ENCODE data around the gene ZNF576. TPM values are rescaled to one million over a fixed set of nuclear protein-coding genes. Genes with fewer than 3 reads are reported as not detected.
"Not testable (repeated sequence)": the region's sequence is repeated elsewhere in the genome, so short reads cannot be mapped to it uniquely, and the experiment has no call there.

ZNF576 gene
- total RNA-seq, 4 donors from 2014 or later, result 4.8 to 16.8 (median 14.3) TPM

- no peak for DNase-seq (ENCODE audit: low spot score in 2 of 2)
- TF ChIP-seq, protein P1, sequence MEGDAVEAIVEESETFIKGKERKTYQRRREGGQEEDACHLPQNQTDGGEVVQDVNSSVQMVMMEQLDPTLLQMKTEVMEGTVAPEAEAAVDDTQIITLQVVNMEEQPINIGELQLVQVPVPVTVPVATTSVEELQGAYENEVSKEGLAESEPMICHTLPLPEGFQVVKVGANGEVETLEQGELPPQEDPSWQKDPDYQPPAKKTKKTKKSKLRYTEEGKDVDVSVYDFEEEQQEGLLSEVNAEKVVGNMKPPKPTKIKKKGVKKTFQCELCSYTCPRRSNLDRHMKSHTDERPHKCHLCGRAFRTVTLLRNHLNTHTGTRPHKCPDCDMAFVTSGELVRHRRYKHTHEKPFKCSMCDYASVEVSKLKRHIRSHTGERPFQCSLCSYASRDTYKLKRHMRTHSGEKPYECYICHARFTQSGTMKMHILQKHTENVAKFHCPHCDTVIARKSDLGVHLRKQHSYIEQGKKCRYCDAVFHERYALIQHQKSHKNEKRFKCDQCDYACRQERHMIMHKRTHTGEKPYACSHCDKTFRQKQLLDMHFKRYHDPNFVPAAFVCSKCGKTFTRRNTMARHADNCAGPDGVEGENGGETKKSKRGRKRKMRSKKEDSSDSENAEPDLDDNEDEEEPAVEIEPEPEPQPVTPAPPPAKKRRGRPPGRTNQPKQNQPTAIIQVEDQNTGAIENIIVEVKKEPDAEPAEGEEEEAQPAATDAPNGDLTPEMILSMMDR (IDR thresholded peaks at IDR 0.05), result no peak
- peak in 1 of 2 donors; percentile 30 for TF ChIP-seq POLR2A (IDR thresholded peaks at IDR 0.05)
- peak overlapping the region; percentile 53 for H3K4me3 ChIP-seq (ENCODE audit: low read depth, poor library complexity, severe bottlenecking)
- WGBS, 2 donors, result 0% methylated on average over 18 of the region's 18 CpGs
- intact Hi-C loops (cut with DNase I; ENCODE audit: low total_unique reads), result no loop called here
Measured at GRCh38 chr19:43595605-43595998, 793 bp upstream of the ZNF576 start.

GRCh38 chr19:43596842-43597461 lies 557 bp downstream of the ZNF576 start:
- peak overlapping the region; percentile 42 for H3K4me3 ChIP-seq (ENCODE audit: low read depth, poor library complexity, severe bottlenecking)
- DNase-seq (ENCODE audit: low spot score in 2 of 2), result no peak
- intact Hi-C loops (cut with DNase I; ENCODE audit: low total_unique reads), result no loop called here
- no peak for TF ChIP-seq POLR2A (IDR thresholded peaks at IDR 0.05)
- TF ChIP-seq, protein P1 (IDR thresholded peaks at IDR 0.05), result no peak
- WGBS, 2 donors, result 15 to 22% methylated on average over 7 of the region's 7 CpGs

GRCh38 chr19:43597876-43598275 lies 1.5 kb downstream of the ZNF576 start:
- intact Hi-C loops (cut with DNase I; ENCODE audit: low total_unique reads), result no loop called here
- WGBS, 2 donors, result 33 to 46% methylated on average over 5 of the region's 5 CpGs
- no peak overlapping the region for H3K4me3 ChIP-seq (ENCODE audit: low read depth, poor library complexity, severe bottlenecking)
- TF ChIP-seq, protein P1 (IDR thresholded peaks at IDR 0.05), result no peak
- no peak for TF ChIP-seq POLR2A (IDR thresholded peaks at IDR 0.05)
- DNase-seq (ENCODE audit: low spot score in 2 of 2), result no peak

GRCh38 chr19:43598445-43599240 lies 2.2 kb downstream of the ZNF576 start:
- intact Hi-C loops (cut with DNase I; ENCODE audit: low total_unique reads), result no loop called here
- no peak for DNase-seq (ENCODE audit: low spot score in 2 of 2)
- H3K4me3 ChIP-seq (ENCODE audit: low read depth, poor library complexity, severe bottlenecking), result no peak overlapping the region
- 89 to 90% methylated on average over 19 of the region's 19 CpGs for WGBS, 2 donors
- no peak for TF ChIP-seq POLR2A (IDR thresholded peaks at IDR 0.05)

- H3K4me3 ChIP-seq (ENCODE audit: low read depth, poor library complexity, severe bottlenecking), result no peak overlapping the region
- no peak for TF ChIP-seq POLR2A (IDR thresholded peaks at IDR 0.05)
- TF ChIP-seq, protein P1 (IDR thresholded peaks at IDR 0.05), result no peak
- 60 to 63% methylated on average over 4 of the region's 4 CpGs for WGBS, 2 donors
- no peak for DNase-seq (ENCODE audit: low spot score in 2 of 2)
- intact Hi-C loops (cut with DNase I; ENCODE audit: low total_unique reads), result no loop called here
Measured at GRCh38 chr19:43599635-43600295, 3.4 kb downstream of the ZNF576 start.

- H3K4me3 ChIP-seq (ENCODE audit: low read depth, poor library complexity, severe bottlenecking); intact Hi-C loops (cut with DNase I; ENCODE audit: low total_unique reads); DNase-seq (ENCODE audit: low spot score in 2 of 2): not testable (repeated sequence)
- 73 to 79% methylated on average over 5 of the region's 5 CpGs for WGBS, 2 donors
Measured at GRCh38 chr19:43600326-43600725, 3.9 kb downstream of the ZNF576 start.

Measured in lower leg skin (tissue), 4 donors.